Measurements from ENCODE around the gene BAIAP2. TPM values are rescaled to one million over a fixed set of nuclear protein-coding genes. Genes with fewer than 3 reads are reported as not detected.

The BAIAP2 gene
- polyA plus RNA-seq, 1 experiment = 9.6 TPM

GRCh38 chr17:81108220-81108619 lies 73.3 kb downstream of the BAIAP2 start:
- no peaks in the 10 kb centered on the region; the same call in 1 of the 2 replicates for H3K9me3 ChIP-seq (ENCODE audit: control insufficient read depth, insufficient read depth, low read length)
- no peaks in the 10 kb centered on the region for H3K27me3 ChIP-seq (ENCODE audit: control insufficient read depth, insufficient read depth, low read length)
- CTCF ChIA-PET = no interaction called here
- no peak overlapping the region for H3K4me3 ChIP-seq (ENCODE audit: low read depth, low read length)
- no peak for DNase-seq (ENCODE audit: low read depth, low spot score)
- no peak for TF ChIP-seq CTCF (IDR thresholded peaks at IDR 0.05; ENCODE audit: low read depth, low read length)
- no peak overlapping the region for H3K27ac ChIP-seq (ENCODE audit: low read depth, low read length)
- POLR2A ChIA-PET = interaction anchor here (1.0 kb wide), 1 partner anchor 11 kb away, joined by 3 read pairs; no protein-coding TSS in a partner anchor

DNA sequence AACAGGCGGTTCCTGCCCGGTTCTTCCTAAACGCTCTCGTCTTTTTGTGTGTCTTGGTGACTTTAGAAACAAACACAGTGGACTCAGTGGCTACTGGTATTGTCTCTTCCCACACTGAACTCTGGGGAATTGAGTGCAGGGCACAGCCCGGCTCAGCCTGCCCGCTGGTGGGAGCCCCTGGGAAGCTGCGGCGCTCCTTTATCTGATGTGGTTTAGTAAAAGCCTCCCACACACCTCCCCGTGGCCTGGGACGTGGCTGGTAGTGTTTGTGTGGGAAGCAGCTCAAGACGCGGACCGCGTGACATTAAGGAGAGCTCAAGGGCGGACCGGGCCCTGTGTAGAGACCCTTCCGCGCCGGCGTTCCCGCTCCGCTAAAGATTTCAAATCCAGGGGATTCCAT lies 75.0 kb downstream of the BAIAP2 start:
- H3K27me3 ChIP-seq (ENCODE audit: control insufficient read depth, insufficient read depth, low read length) = no peaks in the 10 kb centered on the region
- no peaks in the 10 kb centered on the region; the same call in 1 of the 2 replicates for H3K9me3 ChIP-seq (ENCODE audit: control insufficient read depth, insufficient read depth, low read length)
- CTCF ChIA-PET = no interaction called here
- no peak overlapping the region for H3K27ac ChIP-seq (ENCODE audit: low read depth, low read length)
- no peak for TF ChIP-seq CTCF (IDR thresholded peaks at IDR 0.05; ENCODE audit: low read depth, low read length)
- no peak for DNase-seq (ENCODE audit: low read depth, low spot score)
- POLR2A ChIA-PET = no interaction called here
- no peak overlapping the region for H3K4me3 ChIP-seq (ENCODE audit: low read depth, low read length)

GRCh38 chr17:81110488-81111040 lies 75.6 kb downstream of the BAIAP2 start:
- TF ChIP-seq CTCF (IDR thresholded peaks at IDR 0.05; ENCODE audit: low read depth, low read length) = no peak
- POLR2A ChIA-PET = no interaction called here
- Histone ChIP-seq H3K27me3 (ENCODE audit: control insufficient read depth, insufficient read depth, low read length) (no peaks in the 10 kb centered on the region), H3K27ac (ENCODE audit: low read depth, low read length) (no peak overlapping the region), H3K4me3 (ENCODE audit: low read depth, low read length) (no peak overlapping the region), H3K9me3 (ENCODE audit: control insufficient read depth, insufficient read depth, low read length) (no peaks in the 10 kb centered on the region; the same call in 1 of the 2 replicates)
- CTCF ChIA-PET = interaction anchor here (1.4 kb wide), 1 partner anchor 13 kb away, joined by 6 read pairs; no protein-coding TSS in a partner anchor
- DNase-seq (ENCODE audit: low read depth, low spot score) = no peak

- CTCF ChIA-PET = interaction anchor here (1.4 kb wide), 1 partner anchor 13 kb away, joined by 6 read pairs; no protein-coding TSS in a partner anchor
- Histone ChIP-seq H3K27ac (ENCODE audit: low read depth, low read length) (no peak overlapping the region), H3K27me3 (ENCODE audit: control insufficient read depth, insufficient read depth, low read length) (no peaks in the 10 kb centered on the region), H3K4me3 (ENCODE audit: low read depth, low read length) (no peak overlapping the region), H3K9me3 (ENCODE audit: control insufficient read depth, insufficient read depth, low read length) (no peaks in the 10 kb centered on the region; the same call in 1 of the 2 replicates)
- POLR2A ChIA-PET = no interaction called here
- DNase-seq (ENCODE audit: low read depth, low spot score) = no peak
- TF ChIP-seq CTCF (IDR thresholded peaks at IDR 0.05; ENCODE audit: low read depth, low read length) = no peak
Measured at GRCh38 chr17:81111066-81111465, 76.1 kb downstream of the BAIAP2 start.

DNA sequence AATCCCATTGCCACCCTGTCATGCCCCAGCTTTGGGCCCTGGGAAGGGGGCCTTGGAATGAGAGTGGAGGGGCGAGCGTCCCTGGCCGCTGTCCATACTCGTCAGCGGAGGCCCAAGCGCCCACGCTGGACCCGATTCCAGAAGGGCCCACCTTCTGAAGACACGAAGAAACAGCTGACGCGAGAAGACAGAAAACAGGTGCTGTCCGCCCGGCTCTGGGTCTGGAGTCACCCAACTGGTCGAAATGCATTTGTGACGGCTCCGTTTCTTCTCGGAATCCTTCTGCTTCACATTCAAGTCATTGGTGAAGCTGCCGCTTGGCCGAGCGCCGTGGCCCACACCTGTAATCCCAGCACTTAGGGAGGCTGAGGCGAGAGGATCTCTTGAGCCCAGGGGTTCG lies 77.5 kb downstream of the BAIAP2 start:
- Histone ChIP-seq H3K27ac (ENCODE audit: low read depth, low read length) (no peak overlapping the region), H3K9me3 (ENCODE audit: control insufficient read depth, insufficient read depth, low read length) (no peaks in the 10 kb centered on the region; the same call in 1 of the 2 replicates), H3K27me3 (ENCODE audit: control insufficient read depth, insufficient read depth, low read length) (no peaks in the 10 kb centered on the region), H3K4me3 (ENCODE audit: low read depth, low read length) (no peak overlapping the region)
- POLR2A ChIA-PET = interaction anchor here (0.6 kb wide), 1 partner anchor 11 kb away, joined by 3 read pairs; no protein-coding TSS in a partner anchor
- CTCF ChIA-PET = interaction anchor here (1.2 kb wide), 1 partner anchor 10 kb away, joined by 3 read pairs; no protein-coding TSS in a partner anchor
- TF ChIP-seq CTCF (IDR thresholded peaks at IDR 0.05; ENCODE audit: low read depth, low read length) = no peak
- DNase-seq (ENCODE audit: low read depth, low spot score) = no peak

All from AG04450 (cell line).